LNCAP (cell line): ENCODE measurements around the gene EVA1B.

Experiments used
- CTCF ChIP-seq: fragments of 450-650 bp; IDR thresholded peaks from 2 replicates; pipeline ENCODE4 v1.5.1; 2017; ENCODE audit warnings: mild to moderate bottlenecking

The EVA1B gene

DNA sequence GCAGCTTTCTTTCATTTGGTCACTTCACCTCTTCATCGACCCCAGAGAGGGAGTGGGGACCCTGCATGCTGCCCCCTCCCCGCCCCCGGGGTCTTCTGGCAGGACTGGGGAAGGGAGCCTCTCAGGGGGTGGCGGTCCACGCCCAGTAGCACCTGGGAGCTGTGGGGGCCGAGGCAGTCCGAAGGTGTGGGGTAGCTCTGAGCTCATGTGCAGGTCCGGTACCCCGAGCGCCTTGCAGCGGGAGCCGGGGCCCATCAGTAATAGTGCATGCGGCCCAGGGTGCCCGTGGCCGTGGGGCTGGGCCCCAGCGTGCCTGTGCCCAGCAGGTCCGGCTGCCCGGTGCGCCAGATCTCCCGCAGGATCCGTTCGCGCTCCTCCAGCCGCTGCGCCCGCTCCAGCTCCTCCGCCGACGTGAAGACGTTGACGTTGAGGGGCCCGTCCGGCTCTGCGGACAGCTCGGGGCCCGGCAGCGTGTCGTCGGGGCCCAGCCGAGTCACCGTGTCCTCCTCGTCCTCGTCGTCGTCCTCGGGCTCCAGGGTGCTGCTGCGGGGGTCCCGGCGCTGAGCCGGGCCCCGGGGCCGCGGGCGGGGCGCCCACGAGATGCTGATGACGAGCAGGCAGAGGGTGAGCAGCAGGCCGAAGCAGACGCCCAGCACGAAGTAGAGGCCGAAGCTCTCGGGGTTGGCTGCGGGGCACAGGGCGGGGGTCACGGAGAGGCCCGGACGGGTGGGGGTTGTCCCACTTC is 1.2 kb downstream of the EVA1B start:
- TF ChIP-seq CTCF = no peak

DNA sequence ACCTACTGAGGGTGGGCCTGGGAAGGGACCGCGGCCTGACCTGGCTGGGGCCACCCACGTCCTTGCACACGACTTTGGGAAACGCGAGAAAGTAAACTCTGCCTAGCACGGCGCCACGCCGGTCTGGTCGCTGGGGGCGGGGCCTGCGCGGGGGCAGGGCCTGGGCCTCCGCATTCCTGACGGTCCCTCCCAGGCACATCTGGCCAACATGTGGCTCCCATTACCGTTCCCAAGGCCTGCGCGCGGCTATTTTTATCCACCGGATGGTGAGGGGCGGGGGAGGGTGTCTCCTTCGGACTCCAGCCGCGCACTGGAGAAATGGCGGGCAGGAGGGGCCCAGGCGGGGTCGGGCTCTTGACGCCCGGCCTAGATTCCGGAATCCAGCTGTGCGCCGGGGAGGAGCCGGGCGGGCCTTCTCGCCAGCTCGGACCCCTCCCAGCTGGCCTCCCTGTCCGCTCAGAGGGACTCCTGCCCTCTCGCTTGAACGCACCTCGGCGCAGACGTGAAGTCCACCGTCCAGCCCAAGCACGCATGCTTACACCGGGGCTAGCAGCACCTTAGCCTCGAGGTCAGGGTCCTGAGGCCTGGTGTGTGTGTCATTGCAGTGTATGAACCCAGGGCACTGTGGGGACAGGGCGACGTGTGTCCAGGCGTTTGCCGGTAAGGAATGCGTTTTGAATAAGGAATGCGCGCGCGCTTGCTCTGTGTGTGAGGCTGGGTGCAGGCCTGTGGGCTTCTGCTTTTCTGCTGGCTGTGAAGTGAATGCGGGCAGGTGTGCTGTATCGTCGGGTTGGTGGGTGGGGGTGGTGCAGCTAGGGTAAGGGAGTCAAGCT is 2.1 kb downstream of the EVA1B start:
- TF ChIP-seq CTCF = no peak

- TF ChIP-seq CTCF = no peak
Measured at GRCh38 chr1:36320767-36321118, 2.7 kb downstream of the EVA1B start.

- no peak for TF ChIP-seq CTCF
Measured at GRCh38 chr1:36320291-36320761, 3.1 kb downstream of the EVA1B start.

- TF ChIP-seq CTCF = no peak
Measured at GRCh38 chr1:36309397-36309796, 14.0 kb downstream of the EVA1B start.

- TF ChIP-seq CTCF = no peak
Measured at GRCh38 chr1:36307601-36308330, 15.7 kb downstream of the EVA1B start.

DNA sequence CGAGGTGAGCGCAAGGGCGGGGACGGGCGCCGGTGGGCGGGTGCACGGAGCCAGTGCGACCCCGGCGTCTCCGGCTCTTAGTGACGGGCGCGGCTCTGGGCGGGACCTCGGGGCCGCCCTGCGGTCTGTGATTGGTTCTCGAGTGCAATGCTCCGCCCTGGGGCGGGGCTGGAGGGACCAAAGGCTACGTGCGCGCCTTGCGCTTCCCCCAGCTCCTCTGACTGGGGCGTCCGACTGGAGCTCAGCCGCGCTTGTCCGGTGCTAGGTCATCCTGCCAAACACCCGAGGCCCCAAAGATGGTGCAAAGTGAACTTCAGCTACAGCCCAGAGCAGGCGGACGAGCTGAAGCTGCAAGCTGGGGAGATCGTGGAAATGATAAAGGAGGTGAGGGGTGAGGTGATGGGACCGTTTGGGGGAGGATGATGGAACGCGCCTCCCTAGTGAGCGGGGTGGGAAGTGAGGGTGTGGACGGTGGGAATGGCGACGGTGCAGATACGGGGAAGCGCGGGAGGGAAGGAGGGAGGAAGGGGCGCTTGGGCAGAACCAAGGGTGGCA is 16.5 kb downstream of the EVA1B start:
- TF ChIP-seq CTCF = no peak
